Breast epithelium (tissue), 3 donors: ENCODE measurements around the gene MAD1L1.
"Not testable (repeated sequence)": the region's sequence is repeated elsewhere in the genome, so short reads cannot be mapped to it uniquely, and the experiment has no call there.

Source experiments
- CTCF ChIP-seq, 3 donors: fragments of 450-650 bp; IDR thresholded peaks; one replicate each; pipeline ENCODE4 v1.5.1; 2016 to 2017; ENCODE audit warnings: antibody characterized with exemption in 3 of 3, mild to moderate bottlenecking in 3 of 3, moderate library complexity in 3 of 3
- POLR2A ChIP-seq: fragments of 450-650 bp; IDR thresholded peaks from one replicate; pipeline ENCODE4 v1.6.1; 2016; ENCODE audit warnings: antibody characterized with exemption, mild to moderate bottlenecking, moderate library complexity

- not testable (repeated sequence) for TF ChIP-seq CTCF (IDR thresholded peaks at IDR 0.05); POLR2A
These were observed 407.7 kb downstream of the MAD1L1 start for GRCh38 chr7:1824882-1825646.
